Measurements from ENCODE around the gene MED25. TPM values are rescaled to one million over a fixed set of nuclear protein-coding genes. Genes with fewer than 3 reads are reported as not detected.

The MED25 gene
- total RNA-seq, 1 experiment from 2014 or later, result 17.8 TPM

DNA sequence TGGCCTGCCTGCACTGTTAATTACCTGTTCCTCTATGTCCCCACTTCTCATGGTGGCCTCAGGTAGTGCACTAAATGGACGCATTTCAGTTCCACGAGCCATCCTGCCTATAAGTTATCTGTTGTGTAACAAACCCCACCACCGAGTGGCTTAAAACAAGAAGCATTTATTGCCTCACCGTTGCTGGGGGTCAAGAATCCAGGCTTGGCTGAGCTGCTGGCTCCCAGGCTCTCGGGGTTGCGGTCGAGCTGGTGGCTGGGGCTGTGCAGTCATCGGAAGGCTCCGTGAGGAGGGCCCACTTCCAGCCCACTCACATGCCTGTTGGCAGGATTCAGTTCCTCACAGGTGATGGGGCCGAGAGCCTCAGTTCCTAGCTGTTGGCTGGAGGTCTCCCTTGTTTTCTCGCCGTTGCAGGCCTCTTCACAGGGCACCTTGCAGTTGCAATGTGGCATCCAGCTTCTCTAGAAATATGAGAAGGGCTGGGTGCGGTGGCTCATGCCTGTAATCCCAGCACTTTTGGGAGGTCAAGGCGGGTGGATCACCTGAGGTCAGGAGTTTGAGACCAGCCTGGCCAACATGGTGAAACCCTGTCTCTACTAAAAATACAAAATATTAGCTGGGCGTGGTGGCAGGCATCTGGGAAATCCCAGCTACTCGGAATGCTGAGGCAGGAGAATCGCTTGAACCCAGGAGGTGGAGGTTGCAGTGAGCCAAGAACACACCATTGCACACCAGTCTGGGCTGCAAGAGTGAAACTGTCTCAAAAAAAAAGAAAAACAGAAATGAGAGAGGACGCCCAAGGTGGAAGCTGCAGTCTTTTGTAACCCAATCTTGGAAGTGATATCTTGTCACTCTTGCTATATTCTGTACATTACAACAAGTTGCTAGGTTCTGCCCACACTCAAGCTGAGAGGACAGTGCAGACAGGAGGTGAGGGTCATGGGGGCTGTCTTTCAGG, 26.3 kb downstream of the MED25 start:
- peak; percentile 61 for DNase-seq (ENCODE audit: low read depth)

- DNase-seq (ENCODE audit: low read depth), result no peak
Measured at GRCh38 chr19:49845414-49845813, 27.3 kb downstream of the MED25 start.

GRCh38 chr19:49846408-49846807, 28.3 kb downstream of the MED25 start:
- no peak for DNase-seq (ENCODE audit: low read depth)

DNA sequence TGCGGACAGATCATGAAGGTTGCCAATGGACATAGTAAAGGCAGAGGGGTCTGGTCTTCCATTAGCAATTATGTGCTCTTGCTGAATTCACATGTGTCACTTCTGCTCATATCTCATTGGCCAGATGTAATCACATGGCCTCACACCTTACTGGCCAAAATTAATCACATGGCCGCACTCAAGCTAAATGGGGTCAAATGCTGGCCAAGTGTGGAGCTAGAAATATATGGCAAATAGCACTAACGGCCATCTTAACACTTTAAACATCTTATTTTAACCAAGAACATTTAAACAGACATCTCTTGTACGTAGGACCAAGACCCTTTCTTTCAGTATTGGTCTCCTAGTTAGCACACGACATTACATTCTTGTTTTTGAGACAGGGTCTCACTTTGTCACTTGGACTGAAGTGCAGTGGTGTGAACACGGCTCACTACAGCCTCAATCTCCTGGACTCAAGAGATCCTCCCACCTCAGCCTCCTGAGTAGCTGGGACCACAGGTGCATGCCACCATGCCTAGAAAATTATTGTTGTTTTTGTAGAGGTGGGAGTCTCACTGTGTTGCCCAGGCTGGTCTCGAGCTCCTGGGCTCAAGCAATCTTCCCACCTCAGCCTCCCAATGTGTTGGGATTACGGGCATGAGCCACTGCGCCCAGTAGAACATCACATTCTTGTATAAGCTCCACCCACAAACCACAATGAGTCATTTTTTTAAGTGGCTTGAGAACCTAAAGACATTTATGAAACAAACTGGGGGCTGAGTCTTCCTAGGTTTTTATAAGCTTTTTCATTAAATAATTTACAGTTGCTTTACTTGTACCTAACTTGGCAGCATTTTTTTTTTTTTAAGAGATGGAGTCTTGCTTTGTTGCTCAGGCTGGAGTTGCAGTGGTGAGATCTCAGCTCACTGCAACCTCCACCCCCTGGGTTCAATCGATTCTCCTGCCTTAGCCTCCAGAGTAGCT, 29.9 kb downstream of the MED25 start:
- peak; percentile 87 for DNase-seq (ENCODE audit: low read depth)

DNA sequence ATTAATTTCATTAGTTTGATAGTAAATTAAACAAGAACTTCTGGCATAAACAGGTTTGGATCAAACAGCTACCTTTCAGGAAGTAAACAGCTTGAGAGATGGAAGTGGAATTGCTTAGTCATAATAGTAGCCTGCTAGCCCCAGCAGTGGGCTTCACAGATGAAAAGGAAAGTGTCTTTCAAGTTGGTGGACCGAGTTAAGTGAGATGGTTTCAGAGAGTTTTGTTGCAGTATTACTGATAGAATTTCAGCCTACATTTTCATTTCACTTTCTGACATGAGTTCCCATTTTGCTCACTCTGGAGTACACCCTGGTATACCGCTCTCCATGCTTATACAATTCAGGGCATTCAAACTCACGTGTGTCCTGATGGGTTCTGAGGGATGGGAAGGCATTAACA, 30.8 kb downstream of the MED25 start:
- DNase-seq (ENCODE audit: low read depth), result no peak

- DNase-seq (ENCODE audit: low read depth), result no peak
Measured at GRCh38 chr19:49849433-49850220, 31.5 kb downstream of the MED25 start.

DNA sequence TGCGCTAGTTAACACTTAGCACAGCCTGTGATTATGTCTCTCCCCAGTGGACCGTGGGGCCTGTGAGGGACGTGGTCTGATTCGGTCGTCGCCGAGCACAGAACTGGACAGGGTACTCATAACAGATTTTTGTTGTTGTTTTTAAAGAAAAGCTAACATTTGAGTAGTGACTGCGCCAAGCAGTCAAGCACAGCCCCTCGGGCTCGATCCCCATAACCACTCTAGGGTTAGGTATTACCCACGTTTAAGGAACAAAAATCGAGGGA, 32.1 kb downstream of the MED25 start:
- no peak for DNase-seq (ENCODE audit: low read depth)

DNA sequence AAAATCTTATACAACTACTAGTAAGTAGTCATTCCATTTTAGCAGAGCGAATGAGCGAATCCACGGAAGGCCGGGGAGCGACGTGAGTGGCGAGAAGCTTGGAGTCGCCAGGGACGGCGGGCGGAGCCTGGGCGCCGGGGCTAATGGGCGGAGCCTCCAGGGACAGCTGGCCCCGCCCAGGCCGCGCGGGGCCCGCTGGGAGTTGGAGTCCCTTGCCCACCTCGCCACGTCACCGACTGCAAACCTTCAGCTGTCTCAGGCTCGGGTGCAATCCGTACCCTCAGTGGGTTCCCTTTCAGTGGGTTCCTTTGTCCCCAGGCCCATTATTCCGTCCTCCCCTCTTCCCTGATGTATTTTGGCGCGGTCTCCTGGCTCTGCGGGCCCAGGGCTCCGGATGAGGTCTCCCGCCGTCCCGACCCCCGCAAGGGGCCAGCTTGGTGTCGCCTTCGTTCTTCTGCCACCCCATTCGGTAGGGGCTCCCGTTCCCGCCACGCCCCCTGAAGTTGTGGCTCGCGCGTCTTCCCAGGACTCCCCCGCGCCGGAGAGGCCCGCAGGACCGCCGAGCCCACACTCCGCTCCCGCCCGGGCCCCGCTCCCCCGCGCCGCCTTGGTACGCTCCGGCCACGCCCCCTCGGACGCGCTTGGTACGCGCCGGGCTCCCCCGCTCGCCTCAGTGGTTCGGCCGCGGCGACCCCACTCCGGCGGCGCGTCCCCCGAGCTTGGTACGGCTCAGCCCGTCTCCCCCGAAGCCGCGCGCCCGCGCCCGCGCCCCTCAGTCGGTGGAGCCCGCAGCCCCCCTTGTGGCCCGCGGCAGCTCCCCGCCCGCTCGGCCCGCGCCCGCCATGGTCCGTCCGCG, 32.6 kb downstream of the MED25 start, which contains the start of gene PTOV1:
Gene PTOV1 (plus strand): TSS at position 673 of the 856 bp plus-strand sequence.
- DNase-seq (ENCODE audit: low read depth), result peak; percentile 94

DNA sequence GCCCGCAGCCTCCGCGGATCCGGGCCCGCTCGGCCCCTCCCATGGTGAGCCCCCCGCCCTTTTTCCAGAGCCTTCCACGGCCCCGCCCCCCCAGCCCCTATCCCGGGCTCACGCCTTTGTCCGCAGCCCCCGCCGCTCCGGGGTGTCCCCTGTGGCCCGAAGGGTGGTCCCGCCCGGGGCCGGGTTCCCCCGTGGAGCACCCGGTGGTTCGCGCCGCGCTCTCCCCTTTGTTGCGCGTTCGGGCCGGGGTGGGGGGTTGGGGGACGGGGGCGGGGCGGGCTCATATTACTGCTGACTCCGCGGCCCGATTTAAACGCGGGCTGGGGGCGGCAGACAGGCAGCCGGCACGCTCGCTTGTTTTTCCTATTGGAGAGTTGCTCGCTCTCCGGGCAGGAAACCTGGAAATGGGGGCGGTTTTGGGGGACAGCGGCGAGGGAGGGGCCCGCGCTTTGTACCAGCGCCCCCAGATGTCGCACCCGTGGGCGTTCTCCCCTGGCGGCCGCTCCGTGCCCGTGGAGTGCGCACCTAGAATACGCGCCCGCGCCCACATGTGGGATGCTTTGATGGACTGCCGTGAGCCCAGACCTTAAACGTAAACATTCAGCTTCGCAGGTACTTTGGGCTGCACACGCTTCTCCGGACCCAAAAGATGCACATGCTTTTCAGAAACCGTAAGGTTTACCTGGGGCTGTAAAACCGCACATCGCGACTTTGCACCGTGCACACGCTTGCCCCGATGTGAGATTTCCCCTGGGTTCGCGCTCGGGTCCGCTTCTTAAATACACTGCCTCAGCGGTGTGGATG, 33.6 kb downstream of the MED25 start:
- DNase-seq (ENCODE audit: low read depth), result peak; percentile 33

GRCh38 chr19:49852631-49853126, 34.6 kb downstream of the MED25 start:
- no peak for DNase-seq (ENCODE audit: low read depth)

DNA sequence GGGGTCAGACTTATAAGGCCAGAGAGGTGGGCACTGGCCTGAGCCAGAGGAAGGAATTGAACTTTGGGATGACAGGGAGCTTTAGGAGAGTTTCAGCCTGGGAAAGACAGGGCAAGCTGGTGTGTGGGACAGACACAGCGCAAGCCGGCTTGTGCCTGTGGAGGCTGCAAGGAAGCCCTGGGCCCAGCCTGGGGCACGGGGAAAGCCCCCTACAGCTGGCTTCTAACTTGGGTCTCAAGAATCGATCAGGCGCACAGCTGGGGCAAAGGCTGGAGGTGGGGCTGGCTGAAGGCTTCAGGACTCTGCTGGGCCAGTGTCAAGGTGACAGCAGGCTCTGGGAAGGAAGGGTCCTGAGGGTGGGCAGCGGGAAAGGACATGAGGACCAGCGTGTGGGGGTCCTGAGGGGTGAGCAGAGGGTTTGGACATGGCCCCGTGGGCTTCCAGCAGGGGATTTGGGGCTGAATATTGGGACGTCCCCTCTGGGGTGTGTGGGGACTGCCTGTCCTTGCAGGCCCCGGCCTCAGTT, 35.8 kb downstream of the MED25 start:
- DNase-seq (ENCODE audit: low read depth), result no peak

DNA sequence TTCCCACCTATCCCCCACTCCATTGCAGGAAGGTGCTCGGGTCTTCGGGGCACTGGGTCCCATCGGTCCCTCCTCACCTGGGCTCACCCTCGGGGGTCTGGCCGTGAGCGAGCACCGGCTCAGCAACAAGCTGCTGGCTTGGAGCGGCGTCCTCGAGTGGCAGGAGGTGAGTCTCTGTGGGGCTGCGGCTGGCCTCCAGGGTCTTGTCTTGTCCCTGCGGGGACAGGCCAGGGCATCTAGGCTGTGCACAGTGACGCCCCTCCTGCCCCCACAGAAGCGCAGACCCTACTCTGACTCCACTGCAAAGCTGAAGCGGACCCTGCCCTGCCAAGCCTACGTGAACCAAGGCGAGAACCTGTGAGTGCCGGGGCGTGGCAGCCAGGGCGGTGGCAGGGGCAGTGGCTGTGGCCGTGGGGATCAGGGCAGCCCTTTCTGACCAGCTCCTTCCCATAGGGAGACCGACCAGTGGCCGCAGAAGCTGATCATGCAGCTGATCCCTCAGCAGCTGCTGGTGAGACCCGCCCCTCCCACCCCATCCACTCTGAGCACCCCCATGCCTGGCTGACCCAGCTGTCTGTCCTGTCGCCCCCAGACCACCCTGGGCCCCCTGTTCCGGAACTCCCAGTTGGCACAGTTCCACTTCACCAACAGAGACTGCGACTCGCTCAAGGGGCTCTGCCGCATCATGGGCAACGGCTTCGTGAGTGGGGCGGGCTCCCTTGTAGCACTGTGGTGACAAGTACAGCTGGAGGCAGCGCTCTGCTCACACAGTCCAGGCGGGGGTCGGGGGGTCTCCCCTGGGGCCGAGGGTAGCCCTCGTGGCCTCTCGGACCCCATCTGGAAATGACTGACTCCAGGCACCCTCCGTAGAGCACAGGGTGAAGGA, 36.5 kb downstream of the MED25 start:
- no peak for DNase-seq (ENCODE audit: low read depth)

DNA sequence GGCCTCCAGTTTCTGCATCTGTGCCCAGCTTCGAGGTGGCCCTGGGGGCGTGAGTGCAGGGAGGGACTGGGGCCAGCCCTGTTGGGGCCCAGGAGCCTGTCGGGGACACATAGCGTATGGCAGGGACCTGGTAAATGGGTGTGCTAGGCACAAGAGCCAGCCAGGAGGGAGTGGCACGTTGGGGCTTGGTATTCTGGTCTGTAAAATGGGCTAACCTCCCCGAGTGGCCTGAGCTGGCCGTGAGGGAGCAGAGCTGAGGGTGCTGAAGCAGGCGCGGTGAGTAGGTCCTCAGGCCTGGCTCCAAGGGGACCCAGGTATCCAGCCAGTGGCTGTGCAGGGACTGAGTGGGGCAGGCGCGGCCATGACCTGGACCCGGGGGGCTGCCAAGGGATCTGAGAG, 37.2 kb downstream of the MED25 start:
- DNase-seq (ENCODE audit: low read depth), result no peak

DNA sequence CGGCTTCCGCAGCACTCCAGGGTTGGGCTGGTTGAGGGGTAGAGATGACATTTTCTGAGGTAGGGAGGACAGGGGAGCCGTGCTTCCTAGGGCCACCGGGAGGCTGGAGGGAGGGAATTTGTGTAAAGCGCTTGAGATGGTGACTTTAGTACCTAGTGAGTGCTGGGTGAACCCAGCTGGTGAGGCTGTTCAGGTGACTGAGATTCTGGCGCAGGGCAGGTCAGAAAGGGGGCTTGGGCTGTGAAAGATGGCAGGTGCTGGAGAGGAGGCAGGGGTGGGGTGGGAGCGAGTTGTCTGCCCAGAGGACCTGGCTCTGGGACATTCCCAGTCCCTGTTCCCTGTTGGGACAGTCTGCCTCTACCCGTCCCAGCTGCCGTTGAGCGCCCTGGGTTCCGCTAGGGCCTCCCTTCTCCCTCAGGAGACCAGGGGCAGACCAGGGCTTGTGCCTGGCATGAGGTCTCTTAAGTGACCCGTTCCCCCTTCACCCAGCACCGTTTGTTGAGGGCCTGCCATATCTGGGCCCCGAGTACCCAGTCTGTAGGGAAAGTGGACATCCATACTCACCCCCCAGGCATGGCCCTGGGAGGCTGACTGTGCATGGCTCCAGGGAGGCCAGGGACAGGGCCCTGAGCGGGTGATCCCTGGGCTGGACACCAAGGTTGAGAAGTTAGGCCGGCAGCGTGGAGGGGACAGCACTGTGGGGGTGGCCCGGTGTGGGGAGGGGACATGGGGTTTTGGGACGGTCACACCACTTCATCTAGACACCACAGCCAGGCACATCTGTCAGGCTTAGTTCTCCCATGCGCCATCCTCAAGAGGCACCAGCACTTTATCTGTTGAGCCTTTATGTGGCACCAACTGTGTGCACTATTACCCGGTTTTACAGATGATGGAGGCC, 37.8 kb downstream of the MED25 start:
- DNase-seq (ENCODE audit: low read depth), result no peak

- no peak for DNase-seq (ENCODE audit: low read depth)
Measured at GRCh38 chr19:49856574-49857021, 38.5 kb downstream of the MED25 start.

DNA sequence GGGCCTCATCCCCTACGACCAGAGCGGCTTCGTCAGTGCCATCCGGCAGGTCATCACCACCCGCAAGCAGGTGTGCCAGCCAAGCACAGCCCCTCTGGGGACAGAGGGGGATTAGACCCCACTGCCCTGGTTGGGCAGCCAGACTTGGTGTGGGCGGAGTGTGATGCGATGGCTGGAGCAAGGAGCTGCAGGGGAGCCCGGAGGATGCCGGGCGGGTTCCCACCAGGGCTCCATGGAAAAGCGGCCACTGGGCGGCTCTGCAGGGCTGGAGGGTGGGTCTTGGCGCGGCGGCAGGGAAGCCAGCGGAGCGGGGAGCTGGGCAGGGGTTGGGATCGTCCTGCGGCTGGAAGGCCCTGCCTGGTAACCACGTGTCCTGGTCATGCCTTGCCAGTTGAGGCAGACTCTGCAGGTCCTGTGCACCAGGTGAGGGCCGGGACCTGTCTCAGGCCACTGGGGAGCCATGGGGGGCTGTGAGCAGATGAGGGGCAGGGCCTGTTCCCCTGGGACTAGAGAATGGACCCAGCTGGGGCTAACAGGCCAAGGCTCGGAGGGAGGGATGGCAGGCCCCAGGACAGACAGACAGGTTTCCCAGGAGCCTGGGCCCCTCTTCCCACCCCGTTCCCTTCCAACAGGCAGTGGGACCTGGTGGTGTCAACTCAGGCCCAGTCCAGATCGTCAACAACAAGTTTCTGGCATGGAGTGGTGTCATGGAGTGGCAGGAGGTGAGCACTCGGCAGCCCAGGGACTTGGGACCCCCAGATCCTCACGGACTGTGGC, 39.2 kb downstream of the MED25 start:
- DNase-seq (ENCODE audit: low read depth), result no peak

- DNase-seq (ENCODE audit: low read depth), result no peak
Measured at GRCh38 chr19:49857838-49858087, 39.7 kb downstream of the MED25 start.
